ENCODE data around the gene SRMS.
"Not testable (repeated sequence)": the region's sequence is repeated elsewhere in the genome, so short reads cannot be mapped to it uniquely, and the experiment has no call there.

Gene SRMS

DNA sequence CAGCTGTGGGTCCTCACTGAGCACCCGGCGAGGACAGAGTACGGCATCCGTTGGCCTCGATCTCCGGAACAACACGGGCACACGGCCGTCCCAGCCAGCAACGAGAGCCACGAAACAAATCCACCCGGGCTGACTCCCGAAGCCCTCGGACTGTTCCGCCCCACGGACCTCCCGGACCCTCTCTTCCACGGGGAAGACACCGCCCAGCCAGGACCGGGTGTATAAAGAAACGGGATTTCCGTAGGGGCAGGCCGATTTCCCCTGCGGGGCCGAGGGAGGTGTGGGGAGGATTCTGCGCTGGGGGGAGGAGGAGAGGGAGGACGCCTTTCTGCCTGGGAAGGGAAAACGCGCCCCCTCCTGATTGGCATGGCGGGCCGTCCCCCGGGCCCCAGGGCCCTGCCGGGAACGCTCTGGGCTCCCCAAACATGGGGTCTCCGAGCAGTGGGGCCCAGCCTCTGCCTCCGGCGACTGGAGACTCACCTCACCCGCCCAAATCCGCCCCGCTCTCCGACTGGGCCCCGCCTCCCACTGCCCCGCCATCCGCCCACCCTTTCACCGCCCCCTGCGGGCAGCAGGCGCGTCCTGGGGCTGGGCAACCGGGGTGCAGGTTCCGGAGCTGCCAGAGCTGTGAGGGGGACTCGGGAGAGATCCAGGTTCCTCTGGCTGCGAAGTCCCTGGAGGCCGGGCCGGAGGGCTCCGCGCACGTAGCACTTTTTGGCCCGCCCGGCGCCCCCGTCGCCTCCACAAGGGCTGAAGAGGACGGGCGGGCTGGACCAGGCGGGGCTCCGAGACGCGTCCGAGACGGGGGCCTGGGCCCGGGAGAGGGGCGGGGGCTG, 27.7 kb downstream of the SRMS start:
- DNase-seq = no peak

GRCh38 chr20:63518946-63519667, 28.4 kb downstream of the SRMS start:
- DNase-seq = no peak

DNA sequence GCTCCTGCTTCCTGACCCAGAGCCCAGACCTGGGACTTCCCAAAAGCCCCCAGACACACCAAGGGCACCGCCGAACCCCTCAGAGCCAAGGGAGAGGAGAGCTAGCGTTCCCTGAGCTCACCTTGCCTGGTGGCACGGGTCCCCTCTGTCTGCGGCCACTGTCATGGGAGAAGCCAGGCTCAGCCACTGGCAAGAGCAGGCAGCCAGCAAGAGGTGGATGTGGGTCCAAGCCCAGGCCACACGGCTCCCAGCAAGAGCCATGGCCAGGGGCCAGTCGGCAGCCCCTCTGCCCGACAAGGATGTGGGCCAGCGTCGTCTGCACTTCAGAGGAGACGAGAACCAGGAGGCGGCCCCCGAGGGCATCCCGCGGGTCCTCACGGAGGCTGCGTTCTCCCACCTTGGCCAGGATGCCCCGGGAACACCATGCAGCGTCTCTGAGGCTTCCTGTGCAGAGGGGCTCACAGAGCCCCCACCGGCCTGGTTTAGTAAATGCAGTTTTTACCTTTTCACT, 29.1 kb downstream of the SRMS start:
- no peak for DNase-seq

DNA sequence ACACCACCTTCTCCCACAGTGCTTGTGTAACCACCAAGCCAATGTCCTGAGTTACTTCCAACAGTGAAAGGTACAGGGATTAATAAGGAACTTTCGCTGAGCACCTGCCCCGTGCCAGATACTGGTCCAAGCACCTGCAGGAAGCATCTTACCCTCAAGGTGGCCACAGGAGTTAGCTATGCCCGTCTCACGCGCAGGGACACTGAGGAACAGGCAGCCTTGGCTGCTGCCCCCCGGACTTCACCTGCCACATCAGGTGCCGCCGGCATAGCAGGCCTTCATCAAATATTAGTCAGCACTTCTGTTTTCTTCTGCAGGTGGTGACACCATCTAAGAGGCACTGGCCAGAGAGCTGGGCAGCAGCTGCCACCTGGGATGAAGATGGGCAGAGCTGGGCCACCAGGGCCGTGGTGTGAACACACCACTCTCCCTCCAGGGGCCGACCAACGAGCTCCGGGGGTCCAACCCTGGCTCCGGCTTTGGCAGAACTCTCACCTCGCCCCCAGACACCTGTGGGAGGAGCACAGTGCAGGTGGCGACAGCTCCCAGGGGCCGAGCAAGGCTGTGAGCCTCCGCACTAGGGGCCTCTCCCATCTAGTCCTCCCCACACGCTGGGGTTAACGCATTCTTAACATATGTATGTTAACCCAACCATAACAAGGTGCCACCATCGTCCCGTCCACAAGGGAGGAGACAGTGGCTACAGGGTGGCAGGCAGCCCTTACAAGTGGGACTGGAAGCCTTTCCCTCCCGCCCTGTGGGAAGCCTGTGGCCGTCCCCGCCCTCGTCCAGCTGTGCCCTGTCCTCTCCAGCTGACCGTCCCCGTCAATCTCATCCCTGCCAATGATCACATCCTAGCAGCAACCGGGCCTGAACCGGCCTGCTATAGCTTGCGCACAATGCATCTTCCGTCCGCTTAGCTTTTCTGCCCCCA, 29.9 kb downstream of the SRMS start:
- DNase-seq = no peak

GRCh38 chr20:63514520-63514919, 33.0 kb downstream of the SRMS start:
- DNase-seq = not testable (repeated sequence)

DNA sequence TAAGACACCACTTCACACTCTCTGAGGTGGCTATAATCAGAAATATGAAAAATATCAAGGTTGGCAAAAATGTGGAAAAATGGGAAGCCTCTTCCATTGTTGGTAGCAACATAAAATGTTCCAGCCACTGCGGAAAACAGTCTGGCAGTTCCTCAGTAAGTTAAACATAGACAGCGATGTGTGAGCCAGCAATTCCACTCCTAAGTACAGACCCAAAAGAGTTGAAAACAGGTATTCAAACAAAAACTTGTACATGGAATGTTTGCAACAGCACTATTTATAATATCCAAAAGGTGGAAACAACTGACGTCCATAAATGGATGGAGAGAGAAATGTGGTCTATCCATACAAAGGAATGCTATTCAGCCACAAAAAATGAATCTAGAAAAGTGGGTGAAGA, 34.3 kb downstream of the SRMS start:
- DNase-seq = no peak

DNA sequence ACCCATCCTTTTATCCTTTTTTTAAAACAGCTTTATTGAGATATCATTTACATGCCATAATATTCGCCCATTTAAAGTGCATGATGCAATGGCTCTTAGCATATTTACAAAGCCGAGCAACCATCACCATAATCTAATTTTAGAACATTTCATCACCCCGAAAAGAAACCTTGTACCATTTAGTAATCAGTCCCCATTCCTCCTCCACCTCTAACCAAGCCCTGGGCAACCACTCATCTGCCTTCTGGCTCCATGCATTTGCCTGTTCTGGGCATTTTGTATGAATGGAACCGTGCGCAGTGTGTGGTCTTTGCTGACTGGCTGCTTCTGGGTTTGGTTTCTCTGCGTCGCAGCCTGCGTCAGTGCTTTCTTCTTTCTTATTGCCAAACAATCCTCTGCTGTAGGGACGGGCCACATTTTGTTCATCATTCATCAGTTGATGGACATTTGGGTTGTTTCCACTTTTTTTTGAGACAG, 38.4 kb downstream of the SRMS start:
- no peak for DNase-seq

DNA sequence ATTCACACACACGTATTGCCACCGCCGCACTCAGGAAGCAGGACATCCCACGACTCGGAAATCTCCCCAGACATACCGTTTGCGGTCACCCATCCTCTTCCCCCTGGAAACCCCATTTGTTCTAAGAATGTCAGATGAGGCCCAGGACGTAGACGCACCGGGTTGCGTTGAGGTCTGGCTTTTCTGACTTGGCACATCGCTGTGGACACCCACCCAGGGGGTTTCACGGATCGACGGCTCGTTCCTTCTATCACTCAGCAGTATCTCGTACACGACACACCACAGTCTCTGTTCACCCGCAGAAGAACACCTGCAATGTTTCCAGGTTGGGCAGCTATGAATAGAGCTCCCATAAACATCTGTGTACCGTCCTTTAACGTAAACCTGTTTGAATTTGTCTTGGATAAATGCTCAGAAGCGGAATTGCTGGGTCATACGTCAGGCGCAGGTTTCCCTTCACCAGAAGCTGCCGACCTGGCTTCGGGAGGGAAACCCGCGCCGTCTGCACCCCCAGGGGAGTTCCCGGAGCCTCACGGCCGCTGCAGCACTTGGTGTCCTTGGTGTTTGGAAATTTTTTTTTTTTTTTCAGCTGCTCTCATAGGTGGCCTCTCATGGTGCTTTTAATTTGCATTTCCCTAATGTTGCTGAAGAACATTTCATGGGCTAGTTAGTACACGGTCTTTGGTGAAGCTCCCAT, 39.3 kb downstream of the SRMS start:
- DNase-seq = no peak

- DNase-seq = no peak
Observed at GRCh38 chr20:63507083-63507743, 40.3 kb downstream of the SRMS start.

DNA sequence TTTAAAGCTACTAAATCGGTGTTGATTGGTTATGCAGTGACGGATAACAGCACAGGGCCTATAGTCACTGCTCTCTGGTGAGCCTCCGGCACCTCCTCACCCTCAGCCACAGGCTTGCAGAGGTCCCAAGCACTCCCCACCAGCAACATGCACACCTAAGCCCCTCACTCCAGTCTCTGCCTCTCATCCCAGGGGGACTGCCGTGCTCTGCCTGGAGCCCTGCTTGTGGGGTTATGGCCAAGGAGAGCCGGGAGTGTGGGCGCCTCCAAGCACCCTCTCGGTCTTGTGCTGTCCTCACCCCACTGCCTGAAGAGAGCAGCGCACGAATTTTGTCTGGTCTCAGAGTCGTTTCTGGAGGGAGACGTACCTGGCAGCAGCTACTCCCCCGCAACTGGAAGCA, 41.8 kb downstream of the SRMS start:
- DNase-seq = no peak

- no peak for DNase-seq
Observed at GRCh38 chr20:63505281-63505680, 42.3 kb downstream of the SRMS start.

DNA sequence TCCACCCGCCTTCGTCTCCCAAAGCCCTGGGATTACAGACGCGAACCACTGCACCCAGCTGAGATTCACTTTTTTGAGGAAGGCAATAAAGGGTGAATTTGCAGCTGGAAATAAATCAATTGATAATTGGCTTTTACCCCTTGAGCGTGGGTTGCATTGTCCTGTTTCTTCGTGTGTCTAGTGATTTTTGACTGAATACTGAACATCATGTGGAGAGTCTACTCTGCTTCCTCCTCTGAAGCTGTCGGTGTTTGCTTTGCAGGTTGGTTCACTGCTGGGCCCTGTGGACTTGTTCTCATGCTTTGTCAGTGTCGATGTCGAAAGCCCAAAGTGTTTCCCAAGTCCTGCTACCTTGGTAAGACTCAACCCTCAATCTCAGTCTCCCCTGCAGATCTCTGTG, 42.9 kb downstream of the SRMS start:
- DNase-seq = no peak

- no peak for DNase-seq
Observed at GRCh38 chr20:63503524-63503923, 44.0 kb downstream of the SRMS start.

GRCh38 chr20:63502671-63503172, 44.8 kb downstream of the SRMS start:
- no peak for DNase-seq

DNA sequence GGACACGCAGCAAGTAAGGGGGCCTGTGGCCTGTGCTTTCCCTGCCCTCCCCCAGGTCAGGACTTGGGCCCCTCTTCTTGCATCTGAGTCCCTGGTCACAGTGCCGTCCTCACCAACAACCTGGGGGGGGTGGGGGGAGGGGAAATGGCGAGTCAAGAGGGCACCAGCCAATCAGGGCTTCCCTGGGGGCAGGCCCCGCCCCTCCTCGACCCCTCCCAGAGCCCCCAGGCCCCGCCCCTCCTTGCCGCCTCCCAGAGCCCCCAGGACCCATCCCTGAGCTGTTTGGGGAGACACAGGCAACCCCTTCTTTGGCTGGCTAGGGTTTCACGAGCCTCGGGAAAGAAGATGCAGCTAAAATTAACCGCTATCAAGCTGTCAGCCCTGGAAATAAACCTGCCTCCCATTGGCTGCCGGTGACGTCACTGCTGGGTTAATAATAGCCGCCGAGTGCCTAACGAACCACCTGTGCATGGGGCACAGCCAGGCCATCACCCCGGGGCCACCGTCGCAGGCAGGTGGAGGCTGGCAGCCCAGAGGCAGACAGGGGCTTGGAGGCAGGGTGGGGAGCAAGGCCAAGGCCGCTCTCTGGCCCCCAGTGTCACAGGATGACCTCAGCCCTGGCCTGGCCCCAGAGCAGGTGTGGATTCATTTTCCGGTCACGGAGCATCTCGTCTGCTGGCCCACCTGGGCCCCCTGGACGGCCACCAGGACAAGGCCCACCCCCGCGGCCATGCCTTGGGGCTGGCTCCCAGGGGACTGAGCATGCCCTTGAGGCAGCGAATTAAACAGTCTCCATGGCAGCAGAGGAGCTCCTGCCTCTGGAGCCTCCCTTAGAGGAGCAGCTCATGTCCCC, 45.5 kb downstream of the SRMS start:
- peak; percentile 45 for DNase-seq

DNA sequence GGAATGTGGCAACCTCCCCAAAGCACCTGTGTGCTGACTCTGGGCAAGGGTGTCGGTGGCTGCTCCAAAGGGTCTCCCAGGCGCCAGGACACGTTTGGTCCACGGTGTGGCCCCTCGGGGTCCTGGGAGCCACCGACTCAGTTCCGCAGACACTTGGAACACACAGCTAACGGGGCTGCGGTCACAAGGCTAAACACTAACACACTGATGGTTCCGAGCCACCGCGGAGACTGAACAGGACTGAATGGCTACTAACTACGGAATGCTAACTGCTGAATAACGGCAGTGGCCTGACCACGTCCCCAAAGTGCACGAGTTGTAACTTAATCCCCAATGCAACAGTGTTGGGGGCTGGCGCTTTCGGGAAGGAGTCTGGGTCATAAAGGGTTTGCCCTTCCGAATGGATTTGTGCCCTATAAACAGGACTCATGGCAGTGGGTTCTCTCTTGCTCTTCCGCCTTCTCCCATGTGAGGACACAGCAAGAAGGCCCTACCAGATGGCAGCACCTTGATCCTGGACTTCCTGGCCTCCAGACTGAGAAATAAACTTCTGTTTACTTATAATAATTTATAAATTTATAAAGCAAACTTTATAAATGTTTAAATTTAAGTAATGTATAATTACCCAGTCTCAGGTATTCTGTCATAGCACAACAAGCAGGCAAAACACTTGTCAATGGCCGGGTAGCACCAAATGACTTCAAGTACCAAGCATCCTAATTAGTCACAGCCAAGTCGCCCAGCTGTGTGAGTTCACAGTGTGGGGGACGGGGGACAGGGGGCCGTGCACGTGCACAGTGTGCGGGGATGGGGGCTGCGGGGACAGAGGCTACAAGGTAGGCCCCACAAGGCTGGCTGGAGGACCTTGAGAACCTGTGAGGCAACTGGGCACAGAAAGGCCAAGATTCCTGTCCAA, 46.4 kb downstream of the SRMS start:
- no peak for DNase-seq

- DNase-seq = no peak
Observed at GRCh38 chr20:63500151-63500901, 47.2 kb downstream of the SRMS start.

DNA sequence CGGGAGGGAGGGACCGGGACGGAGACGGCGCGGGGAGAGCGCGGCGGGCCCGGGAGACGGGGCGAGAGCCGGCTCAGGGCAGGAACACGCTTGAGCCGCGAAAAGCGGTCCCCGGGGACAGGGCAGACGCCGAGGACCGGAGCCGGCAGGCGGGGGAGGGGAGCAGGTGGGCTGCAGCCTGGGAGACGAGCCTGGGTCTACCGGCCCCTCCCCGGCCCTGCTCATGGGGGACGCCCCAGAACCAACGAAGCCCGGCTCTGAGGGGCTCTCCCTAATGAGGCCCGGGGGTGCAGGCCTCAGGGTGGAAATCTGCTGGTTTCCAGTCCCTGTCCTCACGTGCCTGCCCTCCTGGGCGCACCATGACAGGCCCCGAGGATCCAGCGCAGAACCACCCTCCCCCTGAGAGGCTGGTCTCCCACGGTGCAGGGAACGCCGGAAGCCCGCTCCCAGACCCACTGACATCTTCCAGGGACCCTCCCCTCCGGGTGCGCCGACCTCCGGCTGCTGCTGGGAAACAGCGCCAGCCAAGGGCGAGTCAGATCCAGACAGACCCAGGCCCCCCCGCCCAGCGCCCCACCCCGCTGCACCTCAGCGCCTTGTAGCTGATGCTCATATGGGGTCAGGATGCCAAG, 48.1 kb downstream of the SRMS start:
- DNase-seq = no peak

Data from NCI-H1436 treated with DMSO at 0.1 percent for 48 hours (cell line).